ENCODE data around the gene CDC42EP2.

- TF ChIP-seq EZH2phosphoT487 (IDR thresholded peaks at IDR 0.05): no peak
- no peak for TF ChIP-seq CTCF (IDR thresholded peaks at IDR 0.05)
- no peak for TF ChIP-seq EZH2 (IDR thresholded peaks at IDR 0.05)
These were observed 17.5 kb upstream of the CDC42EP2 start for GRCh38 chr11:65297026-65297672.
